HG03066 (cell line): ENCODE data around the gene CEP131.
A peak's percentile ranks its signal among the peaks of the same experiment; 100 is the strongest.

Experiments used
- ATAC-seq: cut with Tn5 transposase; IDR thresholded peaks from one replicate; pipeline ENCODE4 v1.9.1; 2021; ENCODE audit warnings: low read depth; ENCODE audit not compliant: unreplicated experiment

CEP131 gene

GRCh38 chr17:81240761-81241160 is 18.0 kb upstream of the CEP131 start:
- no peak for ATAC-seq

- no peak for ATAC-seq
Observed at GRCh38 chr17:81239714-81240555, 17.2 kb upstream of the CEP131 start.

DNA sequence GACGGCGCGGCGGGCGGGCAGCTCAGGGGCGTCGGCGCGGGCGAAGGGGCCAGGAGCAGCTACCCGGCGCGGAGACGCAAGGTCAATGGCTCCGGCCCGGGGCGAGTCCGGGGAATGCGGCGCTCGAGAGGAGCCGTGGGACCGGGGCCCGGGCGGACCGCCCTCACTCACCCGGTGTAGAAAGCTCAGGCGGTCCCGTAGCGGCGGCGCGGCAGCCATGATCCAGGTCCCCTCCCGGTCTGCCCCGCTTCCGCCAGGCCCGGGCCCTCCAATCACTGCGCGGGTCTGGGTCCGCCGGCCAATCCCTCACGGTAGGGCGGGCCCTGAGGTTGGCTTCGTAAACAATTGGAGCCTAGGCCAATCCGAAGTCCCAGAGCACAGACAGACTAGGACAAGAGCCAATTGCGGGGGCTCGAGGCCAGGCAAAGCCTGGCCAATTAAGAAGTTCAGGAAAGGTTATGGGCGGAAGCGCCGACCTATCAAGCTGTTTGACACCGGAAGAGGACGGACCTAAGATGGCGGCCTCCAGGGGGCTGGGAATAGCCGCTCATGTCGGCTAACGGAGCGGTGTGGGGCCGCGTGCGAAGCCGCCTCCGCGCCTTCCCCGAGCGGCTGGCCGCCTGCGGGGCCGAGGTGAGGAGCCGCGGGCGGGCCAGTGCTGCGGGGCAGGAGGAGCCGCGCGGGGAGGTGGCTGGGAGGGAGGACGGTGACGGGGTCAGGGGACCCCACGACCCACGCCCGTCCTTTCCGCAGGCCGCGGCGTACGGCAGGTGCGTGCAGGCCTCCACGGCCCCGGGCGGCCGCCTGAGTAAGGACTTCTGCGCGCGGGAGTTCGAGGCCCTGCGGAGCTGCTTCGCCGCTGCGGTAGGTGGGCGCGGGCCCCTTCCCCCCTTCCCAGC is 16.3 kb upstream of the CEP131 start, which contains the start of the genes NDUFAF8 and TEPSIN:
Gene NDUFAF8 (plus strand): TSS at position 504 of the 899 bp plus-strand sequence. CDS start 46 bp downstream, at position 550.
Gene TEPSIN (minus strand): TSS at position 241 of the 899 bp plus-strand sequence. CDS start 22 bp downstream, at position 219.
- ATAC-seq: peak; percentile 91

DNA sequence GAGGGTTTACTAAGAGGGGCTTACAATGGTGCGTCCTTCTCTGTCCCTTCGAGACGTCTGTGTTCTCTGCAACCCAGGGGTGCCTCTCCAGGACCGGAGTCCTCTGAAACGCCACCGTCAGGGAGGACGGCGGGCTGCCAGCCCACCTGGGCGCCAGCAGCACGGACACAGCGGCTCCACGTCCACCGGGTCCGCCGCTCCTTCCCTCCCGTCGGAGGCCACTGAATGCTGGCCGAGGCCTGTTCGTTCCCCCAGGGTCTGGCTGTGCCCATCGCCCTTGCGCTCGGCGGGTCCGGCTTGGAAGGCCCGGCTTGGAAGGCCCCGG is 15.7 kb upstream of the CEP131 start:
- ATAC-seq: no peak

DNA sequence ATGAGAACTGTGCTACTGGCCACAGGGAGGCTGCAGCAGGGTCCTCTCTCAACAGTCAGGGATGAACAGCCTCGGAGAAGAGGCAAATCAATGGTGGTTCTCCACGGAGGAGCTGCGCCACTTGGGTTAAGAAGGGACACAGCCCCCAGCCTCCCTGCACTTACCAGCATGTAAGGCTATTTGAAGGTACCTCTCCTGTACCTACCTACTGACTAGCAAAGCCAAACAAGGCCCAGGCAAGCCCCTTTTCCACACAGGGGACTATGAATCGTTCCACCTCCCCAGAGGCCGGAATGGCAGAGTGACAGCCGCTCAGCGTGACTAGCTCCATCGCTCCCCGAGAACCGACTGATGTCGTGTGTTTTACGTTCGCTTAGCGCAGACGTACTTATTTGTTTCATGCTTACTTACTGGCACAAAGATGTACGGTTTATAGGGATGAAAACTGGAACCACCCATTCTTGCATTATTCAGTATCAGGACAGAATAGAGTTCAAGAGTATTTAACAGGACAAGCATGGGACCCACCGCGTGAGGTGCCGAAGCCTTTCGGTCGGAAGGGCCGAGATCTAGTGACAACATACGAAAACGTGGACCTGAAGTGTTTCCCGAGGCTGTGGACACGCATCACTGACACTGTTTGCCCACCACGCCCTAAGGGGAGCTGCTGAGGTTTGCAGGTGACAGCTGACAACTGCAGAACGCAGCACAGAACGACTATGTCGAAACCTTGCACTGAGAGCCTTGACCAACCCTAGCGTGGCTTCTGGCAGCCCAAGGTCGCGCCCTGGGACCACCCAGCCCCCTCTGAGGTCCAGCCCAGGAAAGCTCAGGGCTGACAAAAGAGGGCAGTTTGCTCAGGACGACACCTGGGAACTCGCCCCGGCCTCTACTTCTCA is 15.1 kb upstream of the CEP131 start:
- ATAC-seq: no peak

DNA sequence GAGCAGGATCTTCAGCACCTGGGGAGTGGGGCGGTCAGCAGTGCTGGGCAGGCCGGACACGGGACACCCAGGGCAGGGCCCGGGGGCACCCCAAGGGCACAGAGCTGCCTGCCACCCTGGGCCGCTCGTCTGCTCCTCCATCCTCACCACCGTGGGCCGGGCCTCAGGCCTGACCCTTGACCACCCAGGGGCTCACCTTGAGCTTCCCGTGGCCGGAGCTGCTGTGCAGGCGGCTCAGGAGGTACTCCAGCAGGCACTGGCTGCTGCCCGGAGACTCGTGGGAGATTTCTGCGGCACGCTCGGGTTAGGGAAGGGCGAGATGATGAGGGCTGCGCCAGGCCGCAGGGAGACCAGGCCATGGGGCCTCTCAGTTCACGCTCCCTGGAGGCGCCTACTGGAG is 14.0 kb upstream of the CEP131 start:
- no peak for ATAC-seq

GRCh38 chr17:81235822-81236740 is 13.3 kb upstream of the CEP131 start:
- ATAC-seq: no peak

GRCh38 chr17:81234940-81235821 is 12.4 kb upstream of the CEP131 start:
- no peak for ATAC-seq

GRCh38 chr17:81234506-81234855 is 11.7 kb upstream of the CEP131 start:
- no peak for ATAC-seq

DNA sequence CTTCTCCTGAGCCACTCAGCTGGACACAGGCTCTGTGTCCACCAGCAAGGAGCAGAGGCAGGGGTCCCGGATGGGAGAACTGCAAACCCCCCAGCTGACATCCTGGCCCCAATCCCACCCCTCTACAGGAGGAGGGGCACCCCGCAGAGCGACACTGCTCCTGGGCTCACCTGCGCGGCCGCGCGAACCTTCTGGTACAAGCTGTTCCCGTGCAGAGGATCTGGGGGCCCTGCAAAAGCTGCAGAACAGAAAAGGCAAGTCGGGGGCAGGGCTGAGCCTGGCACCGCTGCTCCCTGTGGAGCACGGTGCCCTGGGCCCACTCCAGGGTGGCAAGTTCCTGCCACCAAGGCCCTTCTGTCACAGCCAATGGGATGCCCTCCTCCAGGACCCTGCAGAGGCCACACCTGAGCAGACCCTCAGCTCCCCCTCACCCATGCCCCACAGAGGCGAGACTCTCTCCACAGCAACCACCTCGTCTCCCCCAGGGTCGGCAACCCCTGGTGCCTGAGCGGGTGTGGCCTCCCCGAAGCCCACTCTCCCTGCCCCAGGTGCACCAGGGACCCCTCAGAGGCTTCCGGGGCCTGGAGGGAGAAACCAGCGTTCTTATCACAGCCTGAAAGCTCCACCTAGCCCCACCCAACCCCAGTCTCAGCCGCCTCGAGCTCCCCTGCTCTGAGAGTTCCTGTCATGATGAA is 11.2 kb upstream of the CEP131 start:
- ATAC-seq: no peak

DNA sequence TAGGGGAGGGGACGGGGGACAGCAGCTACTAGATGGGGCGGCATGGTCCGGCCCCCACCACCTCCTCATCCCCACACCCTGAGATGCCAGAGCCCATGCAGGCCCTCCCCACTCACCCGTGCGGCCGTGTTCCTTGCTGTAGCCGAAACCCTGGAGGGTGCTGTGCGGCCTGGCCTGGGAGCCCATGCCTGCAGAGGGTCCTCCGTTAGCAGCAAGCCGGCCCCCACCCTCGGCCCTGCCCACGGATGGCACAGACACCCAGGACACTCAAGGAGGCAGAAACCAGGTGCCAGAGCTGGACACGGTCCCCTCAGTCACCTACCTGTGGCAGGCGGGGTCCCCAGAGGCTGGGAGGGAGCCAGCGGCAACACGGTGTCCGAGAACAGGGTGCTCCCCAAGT is 10.6 kb upstream of the CEP131 start:
- ATAC-seq: no peak

DNA sequence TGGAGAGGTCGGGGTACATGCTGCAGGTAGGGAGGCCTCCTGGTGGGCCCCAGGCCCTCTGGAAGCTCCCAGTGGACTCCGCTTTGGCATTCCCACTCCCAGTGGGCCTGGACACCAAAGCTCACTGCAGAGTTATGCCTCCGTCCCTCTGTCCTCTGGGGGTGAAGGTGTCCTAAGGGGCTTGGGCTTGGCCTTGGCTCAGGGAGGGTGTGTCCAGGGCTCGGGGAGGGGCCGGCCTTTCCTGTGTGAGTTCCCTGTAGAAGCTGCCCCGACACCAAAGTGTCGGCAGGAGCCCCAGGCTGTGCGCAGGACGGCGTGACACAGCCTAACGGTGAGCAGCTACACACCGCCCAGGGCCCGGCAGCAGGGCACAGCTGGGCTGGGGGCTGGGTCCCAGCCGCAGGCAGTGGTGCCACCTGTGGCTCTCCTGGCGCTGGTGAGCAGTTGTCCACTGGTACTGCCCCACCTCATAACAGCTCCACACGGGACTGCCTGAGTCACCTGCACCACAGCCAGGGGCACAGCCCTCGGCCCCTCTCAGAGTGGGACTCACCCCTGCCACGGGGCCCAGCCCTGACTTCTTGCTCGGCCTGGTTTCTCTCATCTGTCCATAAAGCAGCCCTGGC is 10.0 kb upstream of the CEP131 start:
- ATAC-seq: no peak

DNA sequence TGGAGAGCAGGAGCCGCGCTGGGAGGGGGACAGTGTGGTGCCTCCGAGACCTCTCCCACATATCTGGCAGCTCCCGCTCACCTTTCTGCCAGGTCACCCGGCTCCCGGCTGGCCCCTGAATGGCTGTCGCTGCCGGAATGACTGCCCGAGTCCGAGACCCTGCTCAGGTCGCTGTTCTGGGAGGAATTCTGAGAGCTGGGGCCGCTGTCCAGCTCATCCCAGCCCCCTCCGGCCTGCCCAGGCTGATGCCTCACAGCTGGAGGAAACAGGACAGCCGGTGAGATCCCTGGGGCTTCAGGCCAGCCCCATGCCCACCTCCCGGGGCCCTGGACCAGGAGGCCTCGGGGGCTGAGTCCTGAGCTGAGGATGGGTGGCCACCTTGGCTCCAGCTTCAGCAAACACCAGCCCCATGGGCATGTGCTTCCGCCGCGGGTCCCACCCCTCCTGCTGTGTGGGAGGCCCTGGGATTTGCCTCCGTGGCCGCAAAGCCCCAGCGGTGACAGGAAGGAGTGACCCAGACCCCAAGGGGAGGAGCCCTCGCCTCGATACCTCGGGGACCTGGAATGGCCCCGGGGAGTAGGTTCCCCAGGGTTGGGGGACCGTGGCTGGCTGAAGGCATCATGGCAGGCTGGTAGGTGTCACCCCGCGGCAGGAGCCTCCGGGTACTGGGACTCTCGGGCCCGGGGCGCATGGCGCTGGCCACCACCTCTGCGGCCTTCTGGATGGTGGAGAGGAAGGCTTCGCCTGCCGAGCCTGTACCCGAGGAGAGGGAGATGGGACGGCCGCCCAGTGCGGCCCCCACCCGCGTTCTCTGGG is 9.2 kb upstream of the CEP131 start:
- ATAC-seq: no peak

GRCh38 chr17:81231121-81231645 is 8.4 kb upstream of the CEP131 start:
- ATAC-seq: no peak

DNA sequence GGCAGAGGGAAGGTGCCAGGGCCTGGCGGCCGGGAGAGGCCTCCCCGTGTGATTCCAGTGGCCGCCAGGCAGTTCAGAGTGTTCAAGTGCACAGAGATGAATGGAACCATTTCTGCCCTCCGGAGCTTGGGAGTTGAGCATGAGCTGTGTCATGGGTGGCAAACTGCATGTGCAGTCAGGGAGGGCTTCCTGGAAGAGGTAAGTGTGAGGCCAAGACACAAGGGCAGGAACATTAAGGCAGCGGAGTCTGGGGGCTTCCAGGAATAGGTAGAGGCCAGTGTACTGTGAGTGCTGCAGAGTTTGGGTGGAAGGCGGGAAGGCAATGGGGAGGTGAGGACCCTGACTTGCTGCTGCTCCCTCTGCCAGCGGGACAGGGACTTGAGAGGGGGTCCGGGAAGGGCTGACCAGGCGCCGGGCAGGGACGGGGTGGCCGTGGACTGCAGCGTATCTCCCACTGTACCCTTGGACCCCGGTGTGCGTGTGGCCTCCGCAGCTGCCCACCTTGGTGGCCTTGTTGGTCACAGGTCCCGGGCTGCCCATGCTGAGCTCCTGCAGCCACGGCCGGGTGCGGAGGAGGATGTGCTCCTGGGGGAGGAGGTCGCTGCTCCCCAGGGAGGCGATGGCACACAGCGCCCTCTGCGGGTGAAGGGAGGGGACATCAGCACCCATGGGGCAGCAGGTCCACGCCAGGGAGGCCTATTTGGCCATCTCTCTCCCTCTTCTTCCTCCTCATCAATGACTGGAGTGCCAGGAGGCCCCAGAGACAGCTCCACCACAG is 7.5 kb upstream of the CEP131 start:
- no peak for ATAC-seq

- no peak for ATAC-seq
Observed at GRCh38 chr17:81229666-81229920, 6.8 kb upstream of the CEP131 start.
